SK-MEL-5 (cell line): ENCODE results near the gene DNAI1. TPM values are rescaled to one million over a fixed set of nuclear protein-coding genes. Genes with fewer than 3 reads are reported as not detected.

ENCODE experiments used
- DNase-seq: peaks from one replicate; pipeline ENCODE4 v3.0.0-alpha.2; 2016; ENCODE audit warnings: low read depth, low spot score
- in situ Hi-C: cut with HindIII; loops from 2 replicates; pipeline ENCODE4 v1.10.0; 2016; ENCODE audit warnings: low sequenced_read_pairs, high pct_unique_total_duplicates, low pct_unique_long_range_greater_than_20kb
- small RNA-seq, 2 experiments: library from RNA; depleted of rRNA; stranded (forward); fragments of <200 nt; gene quantifications; one replicate each; pipeline ENCODE3, GENCODE V24; 2014
- total RNA-seq: library from RNA; depleted of rRNA; stranded (reverse); fragments of >200 nt; shearing (Covaris generic); gene quantifications from 2 replicates; pipeline ENCODE4 v1.2.3, GENCODE V29; 2014; rRNA removed

DNAI1 gene
- total RNA-seq, 1 experiment from 2014 or later, result 0.77 TPM

DNA sequence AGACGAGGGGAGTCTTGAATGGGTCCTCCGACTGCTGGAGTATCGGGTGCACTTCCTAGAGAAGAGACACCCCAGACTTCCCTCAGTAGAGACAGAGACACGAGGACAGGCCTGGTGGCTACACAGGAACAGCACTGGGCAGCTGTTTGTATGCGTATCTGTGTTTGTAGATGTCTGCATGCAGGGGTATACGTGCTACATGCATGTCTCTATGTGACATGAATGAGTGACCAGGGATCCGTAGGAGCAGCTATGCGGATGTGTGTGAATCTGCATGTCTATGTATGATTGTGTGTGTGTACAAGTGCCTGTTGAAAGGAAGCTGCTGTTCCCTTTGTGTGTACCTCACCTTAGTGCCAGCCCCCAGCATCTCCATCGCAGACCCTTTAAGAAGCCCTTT is 99.8 kb downstream of the DNAI1 start:
- no peak for DNase-seq
- in situ Hi-C loops, result no loop called here

DNA sequence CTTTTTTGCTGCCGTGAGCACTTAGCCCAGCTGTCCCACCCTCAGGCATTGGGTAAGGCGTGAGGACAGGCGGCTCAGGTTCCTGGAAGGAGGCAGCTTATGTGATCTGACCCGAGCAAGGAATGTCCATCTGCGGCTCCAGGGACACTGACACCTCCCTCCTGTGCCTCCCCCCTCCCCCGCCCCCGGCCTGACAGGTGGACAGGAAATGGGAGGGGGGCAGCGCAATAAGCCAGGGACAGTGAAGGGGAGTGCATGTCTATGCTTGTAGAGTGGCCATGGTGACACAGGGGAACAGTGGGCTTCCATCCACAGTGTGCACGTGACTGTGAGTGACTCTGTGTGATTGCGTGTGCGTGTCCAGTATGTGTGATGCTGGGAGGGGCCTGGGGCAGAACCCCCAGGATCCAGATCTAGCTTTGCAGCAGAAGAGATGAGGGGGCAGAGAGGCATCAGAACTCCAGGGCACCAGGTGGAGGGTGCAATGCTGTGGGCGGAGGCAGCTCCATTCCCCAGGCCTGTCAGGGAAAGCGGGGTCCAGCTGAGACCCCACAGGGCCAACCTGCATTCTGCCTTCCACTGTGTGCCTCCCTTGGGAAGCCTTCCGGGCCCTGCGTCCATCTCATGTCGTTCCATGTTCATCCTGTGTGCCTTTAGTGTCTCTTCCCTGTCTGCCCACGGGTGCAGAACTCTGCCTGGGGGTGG is 100.5 kb downstream of the DNAI1 start:
- no peak for DNase-seq
- in situ Hi-C loops, result no loop called here

DNA sequence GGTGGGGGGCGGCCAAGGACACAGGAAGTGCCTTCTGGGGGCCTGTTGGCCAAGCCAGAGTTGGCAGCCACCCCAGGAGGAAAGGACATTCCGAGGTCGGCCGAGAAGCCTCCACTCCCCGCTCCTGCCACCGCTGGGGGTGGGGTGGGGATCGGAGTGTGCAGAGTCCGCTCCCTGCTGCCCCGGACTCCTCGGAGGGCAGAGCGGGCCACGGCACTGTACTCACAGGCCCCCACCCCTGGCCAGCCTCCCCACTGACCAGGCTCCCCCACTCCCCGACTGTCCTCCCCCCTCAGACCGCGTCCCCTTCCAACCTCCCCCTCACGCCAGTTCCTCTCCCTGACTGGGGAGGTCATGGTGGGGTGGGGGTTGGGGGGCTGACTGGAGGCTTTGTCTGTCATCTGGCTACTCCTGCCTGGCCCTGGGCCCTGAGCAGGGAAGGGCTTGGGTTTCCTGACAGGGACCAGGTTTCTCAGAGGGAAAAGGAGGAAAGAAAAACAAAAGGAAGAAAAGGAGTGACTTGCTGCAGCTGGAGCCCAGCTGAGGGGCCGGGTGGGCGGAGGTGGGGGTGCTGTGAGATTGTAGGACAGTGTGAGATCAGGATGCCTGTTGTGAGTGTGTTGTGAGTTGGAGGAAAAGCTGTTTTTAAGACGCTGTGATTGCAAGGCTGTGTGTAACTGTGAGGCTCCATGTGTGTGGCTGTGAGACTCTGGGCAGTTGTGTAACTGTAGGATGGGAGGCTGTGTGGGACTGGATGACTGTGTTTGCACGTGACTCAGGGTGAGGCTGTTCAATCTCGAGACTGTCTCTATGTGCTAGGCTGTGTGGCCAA is 101.2 kb downstream of the DNAI1 start:
- DNase-seq, result peak; percentile 16
- in situ Hi-C loops, result no loop called here

DNA sequence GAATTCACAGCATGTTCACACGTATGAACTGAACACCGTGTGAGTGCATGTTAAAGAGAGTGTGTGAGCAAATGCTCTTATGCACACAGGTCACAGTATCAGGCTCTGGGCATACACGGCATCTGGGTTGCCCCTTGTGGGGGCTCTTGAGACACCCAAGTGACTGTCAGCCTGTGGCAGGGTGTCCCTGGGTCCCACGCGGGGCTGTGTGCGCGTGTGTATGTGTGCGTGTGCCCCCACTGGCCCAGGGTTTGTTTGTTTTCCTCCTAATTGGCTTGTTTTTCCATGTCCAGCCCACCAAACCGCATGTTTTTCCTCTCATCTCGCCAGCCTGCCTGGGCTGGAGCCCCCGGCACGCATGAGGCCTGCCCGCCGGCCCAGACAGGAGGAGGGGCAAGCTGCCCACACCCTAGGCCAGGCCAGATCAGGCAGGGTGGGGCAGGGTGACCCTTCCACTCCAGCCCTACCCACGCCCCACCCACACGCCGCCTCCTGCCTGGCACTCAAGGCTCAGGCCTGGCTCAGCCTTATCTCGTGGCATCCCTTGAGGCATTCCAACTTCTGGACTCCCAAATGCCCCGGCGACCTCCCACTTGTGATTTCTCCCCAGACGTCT is 102.1 kb downstream of the DNAI1 start:
- no peak for DNase-seq
- in situ Hi-C loops, result no loop called here

DNA sequence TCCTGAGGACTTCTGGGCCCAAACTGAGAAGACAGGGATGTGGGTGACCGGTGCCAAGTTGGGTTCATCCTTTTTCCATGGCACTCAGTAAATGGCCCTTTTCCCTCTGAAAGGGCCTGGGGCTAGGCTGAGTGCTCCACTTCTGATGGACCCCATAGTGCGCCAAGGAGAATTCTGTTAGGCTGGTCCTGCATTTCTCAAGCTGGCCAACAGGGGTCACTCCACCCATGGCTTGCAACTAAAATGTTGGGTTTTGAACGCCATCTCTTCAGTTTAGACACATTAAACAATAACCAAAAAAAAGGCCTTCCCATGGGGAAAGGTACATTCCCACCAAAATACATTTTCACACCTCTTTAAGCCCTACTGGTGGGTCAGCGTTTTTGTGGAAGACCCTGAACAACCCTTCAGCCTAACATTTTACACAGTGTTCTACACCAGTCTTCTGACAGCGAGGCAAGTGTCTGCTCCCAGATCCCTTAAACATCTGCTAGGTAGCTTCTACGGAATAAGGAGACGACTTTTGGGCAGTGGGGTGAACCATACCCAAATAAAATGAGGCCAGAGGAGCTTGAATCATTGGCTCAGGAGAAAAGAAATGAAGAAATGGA is 103.6 kb downstream of the DNAI1 start:
- peak; percentile 17 for DNase-seq
- in situ Hi-C loops, result no loop called here

DNA sequence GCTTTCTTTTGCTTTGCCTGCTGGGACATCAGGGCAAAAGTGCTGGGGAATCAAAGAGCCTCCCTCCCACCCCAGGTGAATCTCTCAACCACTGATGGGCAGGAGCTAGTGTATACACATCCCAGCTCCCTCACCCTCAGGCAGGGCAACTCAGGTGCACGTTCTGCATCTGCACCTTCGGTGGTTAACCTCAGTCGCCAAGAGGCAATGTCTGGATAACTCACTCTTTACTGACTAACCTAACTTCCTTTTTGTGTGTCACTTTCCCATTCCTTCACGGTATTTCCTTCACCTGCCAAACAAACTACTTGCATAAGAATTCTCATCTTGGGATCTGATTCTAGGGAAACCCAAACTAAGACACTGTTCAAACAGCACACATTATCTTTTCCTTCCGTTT is 104.7 kb downstream of the DNAI1 start:
- in situ Hi-C loops, result no loop called here
- DNase-seq, result no peak

DNA sequence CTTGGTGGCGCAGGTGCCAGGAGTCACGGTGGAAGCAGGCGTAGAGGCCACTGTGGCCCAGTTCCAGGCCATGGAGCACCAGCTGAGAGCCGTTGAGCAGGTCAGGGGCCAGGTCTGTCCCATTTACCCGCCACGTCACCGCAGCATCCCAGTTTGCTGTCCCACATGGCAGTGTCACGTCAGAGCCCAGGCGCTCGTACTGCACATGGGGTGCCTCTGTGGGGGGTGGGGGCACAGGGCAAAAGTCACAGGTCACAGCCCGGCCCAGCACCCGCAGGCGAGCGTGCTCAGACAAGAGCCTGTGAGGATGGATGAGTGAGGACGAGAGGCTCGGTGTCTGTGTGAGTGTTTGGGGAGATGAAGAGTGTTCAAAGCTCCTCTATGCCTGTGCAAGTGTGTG is 106.0 kb downstream of the DNAI1 start:
- in situ Hi-C loops, result no loop called here
- no peak for DNase-seq

DNA sequence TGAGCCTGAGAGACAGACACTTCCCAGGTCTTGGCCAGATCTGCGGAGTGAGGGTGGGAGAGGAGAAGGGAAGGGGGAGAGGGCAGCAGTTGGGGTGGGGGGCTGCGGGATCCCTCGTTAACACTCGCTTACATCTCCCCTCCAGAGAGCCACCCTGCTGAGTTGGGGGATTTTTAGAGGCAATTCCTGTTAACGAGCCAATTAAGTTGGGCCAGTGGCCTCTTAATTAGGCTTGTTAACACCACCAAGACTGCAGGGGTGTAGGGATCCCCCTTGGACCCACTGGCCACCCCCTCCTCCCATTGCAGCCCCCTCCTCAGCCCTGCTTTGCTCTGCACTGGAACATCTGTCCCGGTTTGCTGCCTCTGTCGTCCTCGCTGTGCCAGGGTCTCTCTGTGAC is 107.3 kb downstream of the DNAI1 start:
- in situ Hi-C loops, result no loop called here
- DNase-seq, result no peak

DNA sequence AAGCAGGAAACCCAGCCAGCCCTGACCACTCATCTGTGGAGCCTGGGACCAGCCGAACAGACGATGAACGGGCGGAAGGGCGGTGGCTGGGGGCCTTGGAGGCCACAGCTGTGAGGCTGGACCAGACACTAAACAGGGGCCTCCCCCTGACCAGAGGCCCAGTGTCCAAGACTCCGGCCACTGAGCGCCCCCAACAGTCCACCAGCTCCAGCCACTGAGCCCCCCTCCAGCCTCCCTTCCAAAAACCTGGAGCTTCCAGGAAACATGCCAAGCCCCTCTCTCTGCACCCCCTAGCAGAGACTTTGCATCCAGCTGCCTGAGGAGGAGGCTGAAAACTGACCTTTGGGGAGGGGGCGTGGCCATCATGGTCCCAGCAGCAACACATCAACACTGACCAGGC is 107.7 kb downstream of the DNAI1 start:
- in situ Hi-C loops, result no loop called here
- no peak for DNase-seq

DNA sequence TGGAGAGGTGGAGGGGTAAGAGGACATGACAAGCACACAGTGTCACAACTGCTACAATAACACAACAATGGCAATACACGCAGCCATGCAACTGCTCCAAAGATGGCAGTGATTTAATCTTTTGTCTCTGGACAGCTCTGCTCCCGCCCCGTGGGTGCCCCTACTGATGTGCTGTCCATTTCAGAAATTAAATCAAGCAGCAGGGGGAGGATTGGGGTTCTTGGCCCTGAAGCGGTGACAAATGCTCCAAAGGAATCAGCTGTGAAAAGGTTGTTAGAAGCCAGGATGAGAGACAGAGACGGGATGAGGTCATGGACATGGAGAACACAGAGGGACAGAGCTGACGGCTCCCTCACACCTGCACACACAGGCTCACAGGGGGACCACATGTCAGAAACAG is 108.4 kb downstream of the DNAI1 start:
- DNase-seq, result no peak

DNA sequence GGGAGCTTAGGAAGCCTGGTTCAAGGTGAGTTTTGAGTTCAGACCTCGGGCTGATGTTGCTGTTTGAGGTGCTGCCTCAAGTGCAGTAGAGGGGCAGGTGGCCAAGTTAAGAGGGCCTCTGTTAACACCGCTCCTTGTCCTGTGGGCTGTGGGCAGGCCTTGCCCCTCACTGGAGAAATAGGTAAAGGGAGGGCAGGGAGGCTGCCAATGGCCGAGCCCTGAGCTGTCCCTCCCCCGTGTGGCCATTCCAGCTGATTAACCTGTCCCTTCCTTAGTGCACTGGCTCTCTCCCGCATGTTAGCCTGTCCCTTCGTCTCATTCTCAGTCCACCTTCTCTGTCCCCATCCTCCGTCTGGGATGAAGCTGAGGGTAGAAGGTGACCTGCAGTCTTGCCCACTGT is 109.5 kb downstream of the DNAI1 start:
- in situ Hi-C loops, result no loop called here
- no peak for DNase-seq

More for the DNA sequence above, 108.4 kb downstream of the DNAI1 start:
- in situ Hi-C loops, result no loop called here

DNA sequence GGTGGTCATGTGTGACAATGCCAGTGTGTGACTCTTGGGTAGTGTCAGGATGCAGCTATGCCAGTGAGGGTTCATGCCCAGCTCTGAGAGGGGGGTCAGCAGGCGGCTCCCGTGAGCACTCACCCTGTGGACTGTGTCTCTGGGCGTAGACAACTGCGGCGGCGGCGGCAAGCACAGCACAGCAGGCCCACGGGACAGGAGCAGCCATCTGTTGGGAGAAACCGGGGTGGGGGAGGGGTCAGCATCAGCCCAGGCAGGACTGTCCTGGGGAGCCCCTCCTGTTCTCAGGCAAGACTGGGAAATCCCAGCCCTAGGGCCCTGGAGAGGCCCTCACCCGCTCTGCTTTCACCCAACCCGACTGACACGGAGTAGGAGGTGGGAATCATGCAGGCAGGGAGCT is 110.2 kb downstream of the DNAI1 start:
- in situ Hi-C loops, result no loop called here
- no peak for DNase-seq

DNA sequence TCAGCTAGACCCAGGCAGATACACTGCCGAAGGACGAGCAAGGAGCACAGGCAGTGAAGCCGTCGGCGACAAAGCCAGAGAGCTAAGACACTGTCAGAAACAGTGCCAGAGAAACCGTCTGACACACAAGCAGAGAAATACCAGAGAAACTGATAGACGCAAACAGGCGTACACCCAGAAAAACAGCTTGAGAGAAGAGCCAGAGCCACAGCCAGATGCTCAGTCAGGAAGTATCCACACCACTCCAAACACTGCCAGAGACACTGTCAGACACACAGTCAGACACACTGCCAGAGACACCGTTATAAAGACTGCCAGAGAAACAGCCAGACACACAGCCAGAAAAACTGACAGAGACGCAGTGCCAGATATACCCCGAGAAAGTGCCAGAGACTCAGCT is 111.8 kb downstream of the DNAI1 start:
- in situ Hi-C loops, result no loop called here
- DNase-seq, result no peak

Small RNA genes within 50 kb of the gene (small RNA-seq; reads per million reads assigned to genes)
- gene RN7SKP24, result 0 reads per million in 2 experiments

Other genes with a start within 250 kb of the DNAI1 start
- gene KIF24, start 129.5 kb upstream of the DNAI1 start, total RNA-seq, result 2.8 and 3.4 TPM in 2 replicates
- 14.5 and 17.7 TPM in 2 replicates for gene NUDT2, start 129.2 kb upstream of the DNAI1 start, total RNA-seq
- gene MYORG, start 81.9 kb upstream of the DNAI1 start, total RNA-seq, result 0.43 and 0.66 TPM in 2 replicates
- gene FAM219A, start 235 bp upstream of the DNAI1 start, total RNA-seq, result 7.4 and 8.2 TPM in 2 replicates
- 0.43 and 0.92 TPM in 2 replicates for gene ENHO, start 64.2 kb downstream of the DNAI1 start, total RNA-seq
- gene CNTFR, start 130.9 kb downstream of the DNAI1 start, total RNA-seq, result 1.1 TPM in 2 replicates
- 35.7 and 44.8 TPM in 2 replicates for gene RPP25L, start 153.3 kb downstream of the DNAI1 start, total RNA-seq
- 59.7 and 70.2 TPM in 2 replicates for gene DCTN3, start 161.7 kb downstream of the DNAI1 start, total RNA-seq
- 0.11 and 0.26 TPM in 2 replicates for gene ARID3C, start 170.3 kb downstream of the DNAI1 start, total RNA-seq
- 94.0 and 119 TPM in 2 replicates for gene SIGMAR1, start 179.0 kb downstream of the DNAI1 start, total RNA-seq
- gene GALT, start 187.9 kb downstream of the DNAI1 start, total RNA-seq, result 14.4 and 22.0 TPM in 2 replicates
- 16.2 and 17.7 TPM in 2 replicates for gene IL11RA, start 193.4 kb downstream of the DNAI1 start, total RNA-seq
- gene CCL27, start 203.9 kb downstream of the DNAI1 start, total RNA-seq, result not detected in 2 replicates
- gene CCL19, start 232.5 kb downstream of the DNAI1 start, total RNA-seq, result not detected in 2 replicates